ENCODE results near the gene SH3YL1. TPM values are rescaled to one million over a fixed set of nuclear protein-coding genes. Genes with fewer than 3 reads are reported as not detected.
A peak's percentile ranks its signal among the peaks of the same experiment; 100 is the strongest.

SH3YL1 gene
- total and polyA plus RNA-seq, 9 donors = 35.3 to 117 (median 53.1) TPM

- TF ChIP-seq EP300 (IDR thresholded peaks at IDR 0.05) (no peak), CTCF (IDR thresholded peaks at IDR 0.05) (no peak), POLR2A (IDR thresholded peaks at IDR 0.05) (no peak)
- H3K9me3 ChIP-seq = no peaks in the 10 kb centered on the region
- intact Hi-C loops (cut with DNase I) = no loop called here
- DNase-seq = no peak
- no peaks in the 10 kb centered on the region for H3K36me3 ChIP-seq
- H3K27ac ChIP-seq = no peak overlapping the region
- no peaks in the 10 kb centered on the region for H3K27me3 ChIP-seq
- no peak overlapping the region for H3K4me3 ChIP-seq
- H3K4me1 ChIP-seq (ENCODE audit: insufficient read depth) = peaks cover 17% of the 10 kb centered on the region
These were observed 4.5 kb upstream of the SH3YL1 start for GRCh38 chr2:268323-268722.

- Histone ChIP-seq H3K4me1 (ENCODE audit: insufficient read depth) (peaks cover 12% of the 10 kb centered on the region), H3K27me3 (no peaks in the 10 kb centered on the region), H3K9me3 (no peaks in the 10 kb centered on the region), H3K36me3 (no peaks in the 10 kb centered on the region), H3K4me3 (peak within 1 kb of the TSS; percentile 88), H3K27ac (peak within 1 kb of the TSS; percentile 45 to 52)
- WGBS, 3 donors = 1% methylated on average over 68 to 72 of the region's 73 CpGs
- peak; percentile 93 to 96 (median 94) for DNase-seq
- no peak for TF ChIP-seq EP300 (IDR thresholded peaks at IDR 0.05)
- TF ChIP-seq CTCF (IDR thresholded peaks at IDR 0.05) = no peak
- peak; percentile 83 for TF ChIP-seq POLR2A (IDR thresholded peaks at IDR 0.05)
- intact Hi-C loops (cut with DNase I) = no loop called here
These were observed 949 bp upstream of the SH3YL1 start, which contains the start of gene ACP1 for GRCh38 chr2:264493-265468. ACP1 (plus strand) TSS chr2:264947; CDS start chr2:264965, 18 bp downstream.

- 31 to 35% (median 34%) methylated on average over 27 to 42 of the region's 42 CpGs for WGBS, 3 donors
- peak in 3 of 5 donors; percentile 35 to 48 (median 46) for DNase-seq
- Histone ChIP-seq H3K9me3 (no peaks in the 10 kb centered on the region), H3K4me1 (ENCODE audit: insufficient read depth) (peaks cover 12% of the 10 kb centered on the region), H3K4me3 (peak overlapping the region; percentile 88), H3K27ac (no peak overlapping the region), H3K27me3 (no peaks in the 10 kb centered on the region), H3K36me3 (no peaks in the 10 kb centered on the region)
- intact Hi-C loops (cut with DNase I) = no loop called here
- no peak for TF ChIP-seq EP300 (IDR thresholded peaks at IDR 0.05)
- no peak for TF ChIP-seq CTCF (IDR thresholded peaks at IDR 0.05)
These were observed 652 bp downstream of the SH3YL1 start for GRCh38 chr2:263022-263738.

GRCh38 chr2:262117-262516, 1.7 kb downstream of the SH3YL1 start:
- peaks cover 9% of the 10 kb centered on the region for H3K4me1 ChIP-seq (ENCODE audit: insufficient read depth)
- no peak overlapping the region for H3K27ac ChIP-seq
- 87 to 95% (median 94%) methylated on average over 3 of the region's 3 CpGs for WGBS, 3 donors
- intact Hi-C loops (cut with DNase I) = no loop called here
- H3K36me3 ChIP-seq = no peaks in the 10 kb centered on the region
- H3K27me3 ChIP-seq = no peaks in the 10 kb centered on the region
- DNase-seq = no peak
- TF ChIP-seq CTCF (IDR thresholded peaks at IDR 0.05) (no peak), EP300 (IDR thresholded peaks at IDR 0.05) (no peak), POLR2A (IDR thresholded peaks at IDR 0.05) (no peak)
- H3K9me3 ChIP-seq = no peaks in the 10 kb centered on the region
- no peak overlapping the region for H3K4me3 ChIP-seq

All from ovary (tissue), 9 donors.